Measurements from ENCODE around the gene PCYT1A. TPM values are rescaled to one million over a fixed set of nuclear protein-coding genes. Genes with fewer than 3 reads are reported as not detected.

PCYT1A gene
- total and polyA plus RNA-seq, 2 donors (not counting 1 experiment from before 2014, with no cell fraction given) = 56.6 to 61.2 TPM

GRCh38 chr3:196198081-196198675, 89.3 kb downstream of the PCYT1A start:
- H3K4me1 ChIP-seq (ENCODE audit: control insufficient read depth in 2 of 2, insufficient read depth in 2 of 2, low read length in 2 of 2) = peaks cover 22 to 37% of the 10 kb centered on the region in 2 donors
- H3K27ac Mint-ChIP-seq = no peak overlapping the region
- CTCF ChIA-PET = interaction anchor here (1.1 to 11.5 kb wide), 3 partner anchors 11 to 130 kb away, joined by 3 to 467 read pairs (median 9); no protein-coding TSS in a partner anchor
- ATAC-seq (ENCODE audit: low read depth) (no peak), DNase-seq (no peak)
- H3K27me3 ChIP-seq (replicated peaks in 1 of 4; ENCODE audit: control extremely low read depth in 1 of 4, control insufficient read depth in 3 of 4, insufficient read depth in 4 of 4, low read length in 3 of 4) = no peaks in the 10 kb centered on the region
- H3K27me3 Mint-ChIP-seq = no peaks in the 10 kb centered on the region
- no peaks in the 10 kb centered on the region for H3K36me3 ChIP-seq (replicated peaks in 1 of 2; ENCODE audit: control extremely low read depth in 1 of 2, control insufficient read depth in 1 of 2, extremely low read depth in 1 of 2, insufficient read depth in 2 of 2, low read length in 1 of 2)
- no peak overlapping the region for H3K27ac ChIP-seq (ENCODE audit: low read length in 2 of 2)
- H4K20me1 ChIP-seq (ENCODE audit: control insufficient read depth, insufficient read depth, low read length, poor library complexity, severe bottlenecking) = no peaks in the 10 kb centered on the region
- H3K79me2 ChIP-seq (ENCODE audit: control insufficient read depth, insufficient read depth, low read length) = no peaks in the 10 kb centered on the region
- H2AFZ ChIP-seq (ENCODE audit: insufficient read depth, low read depth, low read length, poor library complexity, severe bottlenecking) = no peak overlapping the region
- no peak overlapping the region for H3K4me3 ChIP-seq (ENCODE audit: control extremely low read depth in 1 of 5, extremely low read depth in 1 of 5, insufficient read depth in 1 of 5, low read depth in 2 of 5, low read length in 4 of 5)
- POLR2A ChIA-PET = no interaction called here
- H3K4me2 ChIP-seq (replicated peaks; ENCODE audit: low read depth, low read length, poor library complexity, severe bottlenecking) = no peak overlapping the region
- intact Hi-C loops (cut with micrococcal nuclease) = no loop called here
- peaks cover 15% of the 10 kb centered on the region for H3K4me1 Mint-ChIP-seq
- H3K9ac ChIP-seq (ENCODE audit: low read length) = no peak overlapping the region
- 88% methylated on average over 9 of the region's 15 CpGs for WGBS (ENCODE audit: insufficient coverage)
- TF ChIP-seq EZH2 (IDR thresholded peaks at IDR 0.05; ENCODE audit: borderline replicate concordance, insufficient read depth, low read depth, low read length, poor library complexity, severe bottlenecking) = no peak
- TF ChIP-seq, protein P1, sequence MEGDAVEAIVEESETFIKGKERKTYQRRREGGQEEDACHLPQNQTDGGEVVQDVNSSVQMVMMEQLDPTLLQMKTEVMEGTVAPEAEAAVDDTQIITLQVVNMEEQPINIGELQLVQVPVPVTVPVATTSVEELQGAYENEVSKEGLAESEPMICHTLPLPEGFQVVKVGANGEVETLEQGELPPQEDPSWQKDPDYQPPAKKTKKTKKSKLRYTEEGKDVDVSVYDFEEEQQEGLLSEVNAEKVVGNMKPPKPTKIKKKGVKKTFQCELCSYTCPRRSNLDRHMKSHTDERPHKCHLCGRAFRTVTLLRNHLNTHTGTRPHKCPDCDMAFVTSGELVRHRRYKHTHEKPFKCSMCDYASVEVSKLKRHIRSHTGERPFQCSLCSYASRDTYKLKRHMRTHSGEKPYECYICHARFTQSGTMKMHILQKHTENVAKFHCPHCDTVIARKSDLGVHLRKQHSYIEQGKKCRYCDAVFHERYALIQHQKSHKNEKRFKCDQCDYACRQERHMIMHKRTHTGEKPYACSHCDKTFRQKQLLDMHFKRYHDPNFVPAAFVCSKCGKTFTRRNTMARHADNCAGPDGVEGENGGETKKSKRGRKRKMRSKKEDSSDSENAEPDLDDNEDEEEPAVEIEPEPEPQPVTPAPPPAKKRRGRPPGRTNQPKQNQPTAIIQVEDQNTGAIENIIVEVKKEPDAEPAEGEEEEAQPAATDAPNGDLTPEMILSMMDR (IDR thresholded peaks at IDR 0.05) = no peak
- no peaks in the 10 kb centered on the region for H3K9me3 ChIP-seq (ENCODE audit: control extremely low read depth in 1 of 3, control insufficient read depth in 2 of 3, insufficient read depth in 1 of 3, low read length in 2 of 3)
- H3K9me3 Mint-ChIP-seq (ENCODE audit: insufficient read depth) = no peaks in the 10 kb centered on the region
- no peak overlapping the region for H3K4me3 Mint-ChIP-seq

DNA sequence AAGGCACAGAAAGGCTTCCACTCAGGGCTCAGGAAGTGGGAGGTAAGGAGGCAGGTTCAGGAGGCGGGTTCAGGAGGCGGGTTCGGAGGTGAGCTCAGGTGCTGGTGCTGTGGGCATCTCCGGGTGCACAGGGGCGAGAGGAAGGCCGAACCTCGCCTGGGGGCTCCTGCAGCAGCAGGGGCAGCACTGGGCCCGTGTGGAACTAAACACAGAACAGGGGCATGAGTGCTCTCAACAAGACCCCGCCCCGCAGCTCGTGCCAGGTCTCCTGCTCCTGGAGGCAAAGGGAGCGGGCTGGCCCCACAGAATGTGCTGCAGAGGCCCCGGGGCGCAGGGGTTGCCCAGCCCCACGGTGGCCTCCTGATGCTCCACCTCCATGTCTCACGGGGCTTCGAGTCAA, 90.0 kb downstream of the PCYT1A start:
- no peak overlapping the region for H3K4me3 ChIP-seq (ENCODE audit: control extremely low read depth in 1 of 5, extremely low read depth in 1 of 5, insufficient read depth in 1 of 5, low read depth in 2 of 5, low read length in 4 of 5)
- peaks cover 22 to 37% of the 10 kb centered on the region in 2 donors for H3K4me1 ChIP-seq (ENCODE audit: control insufficient read depth in 2 of 2, insufficient read depth in 2 of 2, low read length in 2 of 2)
- H4K20me1 ChIP-seq (ENCODE audit: control insufficient read depth, insufficient read depth, low read length, poor library complexity, severe bottlenecking) = no peaks in the 10 kb centered on the region
- no peak overlapping the region for H2AFZ ChIP-seq (ENCODE audit: insufficient read depth, low read depth, low read length, poor library complexity, severe bottlenecking)
- WGBS (ENCODE audit: insufficient coverage) = 93% methylated on average over 15 of the region's 17 CpGs
- DNase-seq (no peak), ATAC-seq (ENCODE audit: low read depth) (no peak)
- H3K4me3 Mint-ChIP-seq = no peak overlapping the region
- CTCF ChIA-PET = interaction anchor here (0.8 to 11.5 kb wide), 8 partner anchors 10 to 130 kb away, joined by 3 to 467 read pairs (median 4); no protein-coding TSS in a partner anchor
- no peak overlapping the region for H3K4me2 ChIP-seq (replicated peaks; ENCODE audit: low read depth, low read length, poor library complexity, severe bottlenecking)
- H3K36me3 ChIP-seq (replicated peaks in 1 of 2; ENCODE audit: control extremely low read depth in 1 of 2, control insufficient read depth in 1 of 2, extremely low read depth in 1 of 2, insufficient read depth in 2 of 2, low read length in 1 of 2) = no peaks in the 10 kb centered on the region
- H3K4me1 Mint-ChIP-seq = peaks cover 16% of the 10 kb centered on the region
- H3K27me3 Mint-ChIP-seq = no peaks in the 10 kb centered on the region
- no peaks in the 10 kb centered on the region for H3K9me3 Mint-ChIP-seq (ENCODE audit: insufficient read depth)
- TF ChIP-seq, protein P1 (IDR thresholded peaks at IDR 0.05) = no peak
- TF ChIP-seq EZH2 (IDR thresholded peaks at IDR 0.05; ENCODE audit: borderline replicate concordance, insufficient read depth, low read depth, low read length, poor library complexity, severe bottlenecking) = no peak
- H3K79me2 ChIP-seq (ENCODE audit: control insufficient read depth, insufficient read depth, low read length) = no peaks in the 10 kb centered on the region
- POLR2A ChIA-PET = no interaction called here
- H3K27me3 ChIP-seq (replicated peaks in 1 of 4; ENCODE audit: control extremely low read depth in 1 of 4, control insufficient read depth in 3 of 4, insufficient read depth in 4 of 4, low read length in 3 of 4) = no peaks in the 10 kb centered on the region
- H3K27ac Mint-ChIP-seq = no peak overlapping the region
- H3K9ac ChIP-seq (ENCODE audit: low read length) = no peak overlapping the region
- intact Hi-C loops (cut with micrococcal nuclease) = no loop called here
- no peak overlapping the region for H3K27ac ChIP-seq (ENCODE audit: low read length in 2 of 2)
- no peaks in the 10 kb centered on the region for H3K9me3 ChIP-seq (ENCODE audit: control extremely low read depth in 1 of 3, control insufficient read depth in 2 of 3, insufficient read depth in 1 of 3, low read length in 2 of 3)

All from B cell (primary cell).